Lower leg skin (tissue), 3 donors: ENCODE results near the gene TLK2.

Experiments
- CTCF ChIP-seq, 3 donors: fragments of 450-650 bp; IDR thresholded peaks; one replicate each; pipeline ENCODE4 v1.5.1; 2016; ENCODE audit warnings: antibody characterized with exemption in 3 of 3, mild to moderate bottlenecking in 3 of 3, moderate library complexity in 2 of 3
- POLR2A ChIP-seq, 2 donors: fragments of 450-650 bp; IDR thresholded peaks; one replicate each; pipeline ENCODE4 v1.6.1; 2016 to 2017; ENCODE audit warnings: antibody characterized with exemption in 2 of 2, mild to moderate bottlenecking in 1 of 2, moderate library complexity in 1 of 2

- no peak for TF ChIP-seq CTCF (IDR thresholded peaks at IDR 0.05)
- TF ChIP-seq POLR2A (IDR thresholded peaks at IDR 0.05) = no peak
Measured at GRCh38 chr17:62456016-62456415, 22.6 kb upstream of the TLK2 start.
